K562 (cell line): Measurements from ENCODE around the gene ENO3. TPM values are rescaled to one million over a fixed set of nuclear protein-coding genes. Genes with fewer than 3 reads are reported as not detected.
A peak's percentile ranks its signal among the peaks of the same experiment; 100 is the strongest.

Experiments
- CREB5 ChIP-seq: fragments of 250-450 bp; sonication (Bioruptor Pico); IDR thresholded peaks from 2 replicates; pipeline ENCODE4 v1.5.0; 2020; ENCODE audit warnings: mild to moderate bottlenecking
- HNRNPUL1 ChIP-seq: fragments of 200-400 bp; formaldehyde crosslinking; IDR thresholded peaks from 2 replicates; pipeline ENCODE4 v1.6.1; 2017; ENCODE audit warnings: low read length
- KDM5B ChIP-seq: fragments of 200-600 bp; sonication (generic); IDR thresholded peaks from 2 replicates; pipeline ENCODE4 v1.6.1; 2012; ENCODE audit warnings: low read depth, mild to moderate bottlenecking, moderate library complexity, low read length, control low read depth, inconsistent platforms; ENCODE audit not compliant: insufficient replicate concordance
- MAZ ChIP-seq, 2 experiments: fragments of 450-650 bp in 1 of 2; sonication (generic) in 1 of 2; formaldehyde crosslinking; IDR thresholded peaks in 1 of 2; conservative IDR thresholded peaks in 1 of 2; 2 replicates each; pipeline versions ENCODE4 v1.4.0 to v1.5.0; 2020; ENCODE audit warnings: mild to moderate bottlenecking in 1 of 2, missing genetic modification reagents in 1 of 2
- RAD21 ChIP-seq, 2 experiments: fragments of 250-450 bp in 1 of 2; fragments of 450-650 bp in 1 of 2; sonication (Bioruptor Pico) in 1 of 2; formaldehyde crosslinking in 1 of 2; IDR thresholded peaks in 1 of 2; conservative IDR thresholded peaks in 1 of 2; 2 replicates each; pipeline versions ENCODE4 v1.4.0 to v1.8.0; 2020 to 2022; ENCODE audit warnings: mild to moderate bottlenecking in 2 of 2, moderate library complexity in 1 of 2
- RERE ChIP-seq: sonication (generic); formaldehyde crosslinking; IDR thresholded peaks from 2 replicates; pipeline ENCODE4 v1.8.0; 2023; ENCODE audit warnings: missing genetic modification reagents, mild to moderate bottlenecking, borderline replicate concordance
- SIN3A ChIP-seq, 2 experiments: fragments of 150-350 bp in 1 of 2; IDR thresholded peaks; 2 replicates each; pipeline ENCODE4 v1.6.1; 2011 to 2016; ENCODE audit warnings: borderline replicate concordance in 2 of 2, low read depth in 2 of 2, low read length in 2 of 2, mild to moderate bottlenecking in 2 of 2, moderate library complexity in 2 of 2; ENCODE audit not compliant: control insufficient read depth in 1 of 2
- SMAD4 ChIP-seq: fragments of 250-450 bp; sonication (Bioruptor Pico); conservative IDR thresholded peaks from 2 replicates; pipeline ENCODE4 v1.8.0; 2021; ENCODE audit warnings: inconsistent platforms, mild to moderate bottlenecking, moderate library complexity
- TAF9B ChIP-seq: fragments of 450-650 bp; IDR thresholded peaks from 2 replicates; pipeline ENCODE4 v1.6.1; 2018; ENCODE audit warnings: mild to moderate bottlenecking; ENCODE audit not compliant: partially characterized antibody
- TBP ChIP-seq: optimal IDR thresholded peaks from 2 replicates; pipeline ENCODE3; 2011; ENCODE audit warnings: low read depth, low read length, improper control_type of control experiment
- TFAM ChIP-seq: fragments of 250-450 bp; sonication (Bioruptor Pico); conservative IDR thresholded peaks from 2 replicates; pipeline ENCODE4 v1.5.0; 2021; ENCODE audit warnings: mild to moderate bottlenecking, moderate library complexity
- U2AF1 ChIP-seq: fragments of 200-400 bp; formaldehyde crosslinking; optimal IDR thresholded peaks from 2 replicates; pipeline ENCODE3; 2017; ENCODE audit warnings: mild to moderate bottlenecking, low read depth, low read length, moderate library complexity
- polyA plus RNA-seq, 8 experiments: library from polyadenylated mRNA; depleted of rRNA in 4 of 8; stranded (reverse) in 5 of 8; unstranded in 3 of 8; fragments of >200 nt; fragmentation: Nextera tagmentation in 2 of 8; fragmentation: Illumina TruSeq in 1 of 8; extraction: Ambion mirVana in 2 of 8; extraction: Trizol in 1 of 8; gene quantifications; 2 replicates each; pipeline versions ENCODE4 v1.2.1 to v1.2.3, GENCODE V29; 2011 to 2014; ENCODE audit warnings: inconsistent platforms in 1 of 8, missing spikeins in 1 of 8
- total RNA-seq, 7 experiments: library from RNA; depleted of rRNA in 6 of 7; stranded (reverse); fragments of >200 nt in 6 of 7; fragmentation: Illumina TruSeq in 2 of 7; extraction: Trizol in 2 of 7; gene quantifications; 2 replicates each; pipeline versions ENCODE4 v1.2.1 to v1.2.3, GENCODE V29; 2011 to 2021; ENCODE audit warnings: low replicate concordance in 1 of 7
- TF ChIP-seq, protein P1 (sequence below): fragments of 450-650 bp; IDR thresholded peaks from 2 replicates; pipeline ENCODE4 v1.6.1; 2017; ENCODE audit warnings: antibody characterized with exemption, mild to moderate bottlenecking

ENO3 gene
- total and polyA plus RNA-seq, 9 of the 15 experiments (the other 6 are each of a cell fraction or from before 2014, with no cell fraction given) = 5.7 to 17.2 (median 9.9) TPM

- TF ChIP-seq, protein P1, sequence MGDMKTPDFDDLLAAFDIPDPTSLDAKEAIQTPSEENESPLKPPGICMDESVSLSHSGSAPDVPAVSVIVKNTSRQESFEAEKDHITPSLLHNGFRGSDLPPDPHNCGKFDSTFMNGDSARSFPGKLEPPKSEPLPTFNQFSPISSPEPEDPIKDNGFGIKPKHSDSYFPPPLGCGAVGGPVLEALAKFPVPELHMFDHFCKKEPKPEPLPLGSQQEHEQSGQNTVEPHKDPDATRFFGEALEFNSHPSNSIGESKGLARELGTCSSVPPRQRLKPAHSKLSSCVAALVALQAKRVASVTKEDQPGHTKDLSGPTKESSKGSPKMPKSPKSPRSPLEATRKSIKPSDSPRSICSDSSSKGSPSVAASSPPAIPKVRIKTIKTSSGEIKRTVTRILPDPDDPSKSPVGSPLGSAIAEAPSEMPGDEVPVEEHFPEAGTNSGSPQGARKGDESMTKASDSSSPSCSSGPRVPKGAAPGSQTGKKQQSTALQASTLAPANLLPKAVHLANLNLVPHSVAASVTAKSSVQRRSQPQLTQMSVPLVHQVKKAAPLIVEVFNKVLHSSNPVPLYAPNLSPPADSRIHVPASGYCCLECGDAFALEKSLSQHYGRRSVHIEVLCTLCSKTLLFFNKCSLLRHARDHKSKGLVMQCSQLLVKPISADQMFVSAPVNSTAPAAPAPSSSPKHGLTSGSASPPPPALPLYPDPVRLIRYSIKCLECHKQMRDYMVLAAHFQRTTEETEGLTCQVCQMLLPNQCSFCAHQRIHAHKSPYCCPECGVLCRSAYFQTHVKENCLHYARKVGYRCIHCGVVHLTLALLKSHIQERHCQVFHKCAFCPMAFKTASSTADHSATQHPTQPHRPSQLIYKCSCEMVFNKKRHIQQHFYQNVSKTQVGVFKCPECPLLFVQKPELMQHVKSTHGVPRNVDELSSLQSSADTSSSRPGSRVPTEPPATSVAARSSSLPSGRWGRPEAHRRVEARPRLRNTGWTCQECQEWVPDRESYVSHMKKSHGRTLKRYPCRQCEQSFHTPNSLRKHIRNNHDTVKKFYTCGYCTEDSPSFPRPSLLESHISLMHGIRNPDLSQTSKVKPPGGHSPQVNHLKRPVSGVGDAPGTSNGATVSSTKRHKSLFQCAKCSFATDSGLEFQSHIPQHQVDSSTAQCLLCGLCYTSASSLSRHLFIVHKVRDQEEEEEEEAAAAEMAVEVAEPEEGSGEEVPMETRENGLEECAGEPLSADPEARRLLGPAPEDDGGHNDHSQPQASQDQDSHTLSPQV = peak; percentile 32; the same call in 1 of the 2 replicates
- peak; percentile 82 to 92; a peak in 3 of 4 replicates for TF ChIP-seq MAZ (CRISPR knock-in tag; conservative IDR thresholded peaks at IDR 0.05 in 1 of 2, IDR thresholded peaks at IDR 0.05 in 1 of 2)
- TF ChIP-seq CREB5 (CRISPR knock-in tag) = no peak
- TF ChIP-seq TAF9B = peak; percentile 25
- TF ChIP-seq U2AF1 = peak; percentile 94
- peak; percentile 19 to 49; a peak in 3 of 4 replicates for TF ChIP-seq RAD21 (CRISPR knock-in tag; conservative IDR thresholded peaks at IDR 0.05 in 1 of 2, IDR thresholded peaks at IDR 0.05 in 1 of 2)
- no peak for TF ChIP-seq TFAM (CRISPR knock-in tag)
- TF ChIP-seq TBP = peak; percentile 43
- peak; percentile 61 for TF ChIP-seq KDM5B
- peak; percentile 85 for TF ChIP-seq SMAD4 (CRISPR knock-in tag)
- TF ChIP-seq SIN3A (IDR thresholded peaks at IDR 0.05; ENCODE audit: borderline replicate concordance in 2 of 2, control insufficient read depth in 1 of 2, low read depth in 2 of 2, low read length in 2 of 2) = peak in 1 of 2 experiments; percentile 60; a peak in 2 of 4 replicates
- TF ChIP-seq RERE (CRISPR knock-in tag) = 0 out of 2 replicates have a peak, but pooled peaks have one; percentile 26
- TF ChIP-seq HNRNPUL1 = no peak
These were observed 36.2 kb downstream of the ENO3 start, which contains the start of gene CAMTA2 (continued) for GRCh38 chr17:4986951-4987766.
